ENCODE results near the gene DMKN.

The DMKN gene

GRCh38 chr19:35539314-35539713, 25.9 kb upstream of the DMKN start:
- H3K79me2 ChIP-seq (ENCODE audit: control insufficient read depth, low read length), result peaks cover 10% of the 10 kb centered on the region
- peaks cover 25% of the 10 kb centered on the region for H3K36me3 ChIP-seq (ENCODE audit: control insufficient read depth, low read length)

GRCh38 chr19:35534803-35535480, 21.5 kb upstream of the DMKN start:
- Histone ChIP-seq H4K20me1 (ENCODE audit: control insufficient read depth, insufficient read depth, low read depth, low read length) (no peaks in the 10 kb centered on the region), H3K9me3 (ENCODE audit: control insufficient read depth, insufficient read depth, low read length) (no peaks in the 10 kb centered on the region), H3K4me3 (ENCODE audit: low read length) (no peak overlapping the region), H3K36me3 (ENCODE audit: control insufficient read depth, low read length) (peaks cover 2% of the 10 kb centered on the region; the same call in 1 of the 2 replicates), H3K27me3 (ENCODE audit: control insufficient read depth, low read length) (peaks cover 2% of the 10 kb centered on the region; the same call in 1 of the 2 replicates), H3F3A (ENCODE audit: control insufficient read depth, insufficient read depth) (no peaks in the 10 kb centered on the region), H3K9me2 (replicated peaks; ENCODE audit: control insufficient read depth, low read length) (no peaks in the 10 kb centered on the region), H3K27ac (ENCODE audit: low read depth, low read length) (no peak overlapping the region), H3K4me2 (ENCODE audit: low read length) (no peak overlapping the region), H3K4me1 (ENCODE audit: control insufficient read depth, low read length) (peaks cover 1% of the 10 kb centered on the region; the same call in 1 of the 2 replicates), H3K79me2 (ENCODE audit: control insufficient read depth, low read length) (no peaks in the 10 kb centered on the region)
- TF ChIP-seq EZH2phosphoT487 (IDR thresholded peaks at IDR 0.05; ENCODE audit: borderline replicate concordance, low read length) (no peak), CTCF (IDR thresholded peaks at IDR 0.05; ENCODE audit: low read depth, low read length, poor library complexity, severe bottlenecking) (no peak)

More at GRCh38 chr19:35539314-35539713, 25.9 kb upstream of the DMKN start:
- no peak overlapping the region for H3K27ac ChIP-seq (ENCODE audit: low read depth, low read length)
- H3K4me1 ChIP-seq (ENCODE audit: control insufficient read depth, low read length), result peaks cover 21% of the 10 kb centered on the region
- H3F3A ChIP-seq (ENCODE audit: control insufficient read depth, insufficient read depth), result no peaks in the 10 kb centered on the region
- no peaks in the 10 kb centered on the region for H3K9me3 ChIP-seq (ENCODE audit: control insufficient read depth, insufficient read depth, low read length)
- H4K20me1 ChIP-seq (ENCODE audit: control insufficient read depth, insufficient read depth, low read depth, low read length), result no peaks in the 10 kb centered on the region
- H3K4me3 ChIP-seq (ENCODE audit: low read length), result no peak overlapping the region
- TF ChIP-seq CTCF (IDR thresholded peaks at IDR 0.05; ENCODE audit: low read depth, low read length, poor library complexity, severe bottlenecking) (no peak), EZH2phosphoT487 (IDR thresholded peaks at IDR 0.05; ENCODE audit: borderline replicate concordance, low read length) (no peak)
- H3K4me2 ChIP-seq (ENCODE audit: low read length), result no peak overlapping the region
- no peaks in the 10 kb centered on the region for H3K9me2 ChIP-seq (replicated peaks; ENCODE audit: control insufficient read depth, low read length)
- H3K27me3 ChIP-seq (ENCODE audit: control insufficient read depth, low read length), result no peaks in the 10 kb centered on the region

GRCh38 chr19:35533822-35534392, 20.5 kb upstream of the DMKN start:
- Histone ChIP-seq H3K36me3 (ENCODE audit: control insufficient read depth, low read length) (no peaks in the 10 kb centered on the region), H3K27me3 (ENCODE audit: control insufficient read depth, low read length) (peaks cover 12% of the 10 kb centered on the region; the same call in 1 of the 2 replicates), H3K9me3 (ENCODE audit: control insufficient read depth, insufficient read depth, low read length) (no peaks in the 10 kb centered on the region), H3K9me2 (replicated peaks; ENCODE audit: control insufficient read depth, low read length) (no peaks in the 10 kb centered on the region), H3K4me1 (ENCODE audit: control insufficient read depth, low read length) (no peaks in the 10 kb centered on the region), H3K4me2 (ENCODE audit: low read length) (no peak overlapping the region), H3K4me3 (ENCODE audit: low read length) (no peak overlapping the region), H3K79me2 (ENCODE audit: control insufficient read depth, low read length) (no peaks in the 10 kb centered on the region), H4K20me1 (ENCODE audit: control insufficient read depth, insufficient read depth, low read depth, low read length) (no peaks in the 10 kb centered on the region), H3K27ac (ENCODE audit: low read depth, low read length) (no peak overlapping the region), H3F3A (ENCODE audit: control insufficient read depth, insufficient read depth) (no peaks in the 10 kb centered on the region)
- TF ChIP-seq EZH2phosphoT487 (IDR thresholded peaks at IDR 0.05; ENCODE audit: borderline replicate concordance, low read length), result no peak
- no peak for TF ChIP-seq CTCF (IDR thresholded peaks at IDR 0.05; ENCODE audit: low read depth, low read length, poor library complexity, severe bottlenecking)

All from DOHH2 (cell line).